ENCODE data around the gene CD151.

The CD151 gene

DNA sequence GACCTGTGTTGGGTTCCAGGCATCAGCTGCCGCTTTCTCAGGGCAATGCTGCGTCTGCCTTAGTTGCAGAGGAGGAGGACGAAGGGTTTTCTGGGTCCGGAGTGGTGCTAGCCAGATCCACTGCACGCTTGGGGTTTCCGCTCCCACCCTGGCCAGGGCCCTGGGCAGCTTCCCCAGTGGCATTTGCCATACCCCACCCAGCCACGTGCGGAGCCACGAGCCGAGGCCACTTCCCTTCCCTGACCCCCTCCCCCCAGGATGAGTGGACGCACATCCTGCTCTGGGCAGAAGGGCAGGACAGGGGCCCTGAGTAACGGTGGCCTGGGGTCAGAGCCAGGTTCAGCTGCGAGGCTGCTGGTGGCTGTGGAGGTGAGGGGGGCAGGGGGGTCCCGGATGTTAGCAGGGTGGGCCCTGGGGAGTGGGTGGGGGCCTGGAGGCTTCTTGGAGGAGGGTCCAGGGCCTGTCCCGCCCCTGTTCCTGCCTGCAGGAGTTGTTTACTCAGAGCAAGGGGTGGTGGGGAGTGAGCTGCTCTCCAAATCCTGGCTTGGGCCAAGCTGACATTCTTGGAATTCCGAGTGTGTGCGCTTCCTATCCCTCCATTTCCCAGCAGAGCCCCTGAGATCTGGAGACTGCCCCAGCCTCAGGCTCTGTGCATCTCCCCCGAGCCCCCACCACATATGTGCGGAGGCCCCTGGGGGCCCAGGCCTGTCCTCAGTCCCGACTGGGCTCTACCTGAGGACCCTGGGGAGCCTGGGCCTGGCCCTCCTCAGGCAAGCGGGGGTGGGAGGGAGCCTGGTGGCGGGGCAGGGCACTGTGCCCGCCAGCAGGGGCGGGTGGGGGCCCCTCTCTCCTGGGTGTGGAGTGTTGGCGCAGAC lies 11.3 kb downstream of the CD151 start:
- no peak for DNase-seq

DNA sequence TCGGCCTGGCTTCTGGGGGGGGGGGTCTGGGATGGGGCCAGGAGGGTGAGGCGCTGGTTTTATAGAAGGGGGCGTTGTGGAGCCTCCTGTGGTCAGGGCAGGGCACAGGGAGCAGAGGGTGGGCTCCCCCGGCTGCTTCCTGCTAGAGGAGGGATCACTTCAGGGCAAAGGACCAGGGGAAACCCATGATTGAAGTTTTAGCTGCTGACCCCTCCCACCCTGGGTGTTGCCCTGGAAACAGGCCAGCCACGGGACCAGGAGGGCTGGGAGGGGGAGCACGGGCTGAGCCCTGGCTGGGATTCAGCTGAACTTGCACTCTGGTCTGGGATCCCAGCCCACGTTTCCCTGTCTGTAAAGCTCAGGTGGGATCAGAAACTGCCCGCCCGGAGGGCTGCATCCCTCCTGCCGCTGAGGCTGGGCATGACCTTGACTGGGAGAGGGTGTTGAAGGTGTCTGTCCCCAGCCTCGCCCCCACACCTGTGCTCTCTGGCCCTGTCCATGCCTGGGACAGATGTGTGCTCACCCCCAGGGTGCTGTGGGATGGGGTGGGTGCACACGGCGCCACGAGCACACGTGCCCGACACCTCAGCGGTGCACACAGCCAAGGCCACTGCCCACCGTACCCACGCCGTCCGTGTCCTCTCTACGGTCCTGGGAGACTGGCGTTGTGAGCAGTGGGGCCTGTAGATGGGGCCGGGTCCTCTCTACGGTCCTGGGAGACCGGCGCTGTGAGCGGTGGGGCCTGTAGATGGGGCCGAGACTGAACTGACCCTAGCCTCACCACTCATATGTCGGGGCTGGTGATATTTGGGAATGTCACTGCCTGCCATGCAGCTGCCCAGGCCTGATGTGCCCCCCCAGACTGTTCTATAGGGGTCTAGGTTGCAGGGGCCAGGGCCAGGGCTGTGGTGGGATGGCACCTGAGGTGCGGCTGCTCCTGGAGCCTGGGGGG lies 12.2 kb downstream of the CD151 start:
- no peak for DNase-seq

DNA sequence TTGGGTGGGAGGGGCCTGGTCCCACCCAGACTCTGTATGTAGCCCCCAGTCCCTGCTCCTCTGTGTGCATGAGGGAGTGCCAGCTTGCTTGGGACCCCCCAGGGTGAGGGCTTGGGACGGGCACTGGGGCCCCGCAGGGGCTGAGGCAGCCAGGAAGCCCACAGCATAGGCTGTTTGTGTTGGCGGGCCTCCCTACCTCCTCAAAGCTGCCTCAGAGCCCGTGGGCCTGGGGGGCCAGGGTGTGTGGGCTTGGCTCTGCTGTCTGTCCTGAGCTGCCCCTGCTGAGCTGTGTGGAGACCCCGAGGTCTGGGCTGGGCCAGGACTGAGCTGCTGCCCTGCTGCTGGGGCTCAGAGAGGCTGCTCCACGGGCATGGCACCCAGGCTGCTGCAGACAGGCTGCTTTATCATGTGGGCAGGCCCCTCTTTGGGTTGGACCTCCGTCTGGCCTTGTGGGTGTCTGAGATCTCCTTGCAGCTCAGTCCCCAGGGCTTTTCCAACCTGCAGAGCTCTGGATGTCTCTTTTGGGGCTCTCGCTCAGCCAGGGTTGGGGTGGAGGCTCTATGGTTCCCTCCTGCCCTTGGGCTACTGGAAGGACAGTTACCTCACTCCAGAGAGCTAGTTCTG lies 13.2 kb downstream of the CD151 start:
- DNase-seq, result no peak

DNA sequence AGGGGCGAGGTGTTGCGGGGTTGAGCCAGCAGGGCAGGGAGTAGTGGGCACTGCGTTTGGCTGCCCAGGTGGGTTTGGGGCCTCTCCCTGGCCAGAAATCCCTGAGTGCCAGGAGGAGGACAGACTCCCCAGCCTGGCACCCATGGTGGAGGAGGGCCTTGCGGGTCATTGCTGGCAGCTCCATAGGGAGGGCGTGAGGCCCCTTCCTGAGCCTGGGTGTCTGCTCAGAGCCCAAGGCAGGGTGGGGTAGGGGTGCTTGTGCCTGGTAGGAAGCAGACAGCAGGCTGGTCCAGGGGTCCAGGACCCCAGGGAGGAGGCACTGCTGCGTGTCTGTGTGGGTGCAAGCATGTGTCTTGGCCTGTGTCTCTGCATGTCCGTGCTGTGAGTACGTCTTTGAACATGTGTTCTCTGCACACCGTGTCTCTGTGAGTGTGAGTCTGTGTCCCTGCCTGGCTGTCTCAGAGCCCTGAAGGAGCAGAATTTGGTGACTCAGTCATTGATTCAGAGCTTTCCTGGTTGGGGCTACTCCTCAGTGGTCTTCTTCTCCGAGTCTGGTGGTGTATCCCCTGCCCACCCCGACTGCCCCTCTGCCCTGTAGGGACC lies 13.8 kb downstream of the CD151 start:
- DNase-seq, result no peak

DNA sequence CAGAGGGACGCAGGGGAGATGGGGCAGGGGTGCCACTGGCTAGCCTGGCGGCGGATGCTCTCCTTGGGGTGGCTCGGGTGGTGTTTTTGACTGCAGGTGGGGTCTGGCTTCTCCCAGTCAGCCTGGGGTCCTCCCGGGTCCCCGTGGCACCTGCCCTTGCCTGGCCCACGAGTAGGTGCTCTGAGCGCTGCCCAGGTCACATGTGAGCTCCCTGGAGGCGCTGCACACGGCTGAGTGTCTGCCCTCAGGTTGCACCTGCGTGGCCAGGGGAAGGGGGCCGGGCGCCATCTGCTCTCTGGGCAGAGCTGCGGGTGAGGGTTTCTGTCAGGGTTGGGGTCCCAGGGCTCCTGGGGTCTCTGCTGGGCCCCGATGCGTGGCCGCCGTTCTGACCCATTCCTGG lies 15.1 kb downstream of the CD151 start:
- DNase-seq, result no peak

DNA sequence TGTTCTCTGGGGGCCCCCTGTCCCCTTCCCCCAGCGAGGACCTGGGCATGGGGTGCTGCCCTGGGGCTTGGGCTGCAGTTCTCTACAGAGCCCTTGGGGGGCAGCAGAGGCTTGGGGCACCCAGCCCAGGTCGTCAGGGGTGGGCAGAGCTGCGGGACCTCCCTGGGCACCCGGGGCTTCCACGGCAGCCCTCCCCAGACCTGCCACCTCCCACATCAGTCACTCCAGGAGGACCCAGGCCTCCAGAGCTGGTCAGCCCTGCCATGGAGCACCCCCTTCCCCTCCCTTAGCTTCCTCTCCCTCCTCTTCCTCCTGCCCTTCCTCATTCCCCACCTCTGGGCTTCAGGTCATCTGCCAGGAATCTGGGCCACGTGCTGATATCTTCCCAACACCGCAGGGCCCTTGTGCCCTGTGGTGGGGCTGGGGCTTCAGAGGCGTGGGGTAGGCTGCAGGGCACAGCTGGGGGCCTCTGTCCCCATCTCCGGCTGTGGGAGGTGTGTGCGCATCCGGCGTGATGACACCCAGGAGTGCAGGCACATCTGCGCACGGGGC lies 15.7 kb downstream of the CD151 start:
- DNase-seq, result no peak

DNA sequence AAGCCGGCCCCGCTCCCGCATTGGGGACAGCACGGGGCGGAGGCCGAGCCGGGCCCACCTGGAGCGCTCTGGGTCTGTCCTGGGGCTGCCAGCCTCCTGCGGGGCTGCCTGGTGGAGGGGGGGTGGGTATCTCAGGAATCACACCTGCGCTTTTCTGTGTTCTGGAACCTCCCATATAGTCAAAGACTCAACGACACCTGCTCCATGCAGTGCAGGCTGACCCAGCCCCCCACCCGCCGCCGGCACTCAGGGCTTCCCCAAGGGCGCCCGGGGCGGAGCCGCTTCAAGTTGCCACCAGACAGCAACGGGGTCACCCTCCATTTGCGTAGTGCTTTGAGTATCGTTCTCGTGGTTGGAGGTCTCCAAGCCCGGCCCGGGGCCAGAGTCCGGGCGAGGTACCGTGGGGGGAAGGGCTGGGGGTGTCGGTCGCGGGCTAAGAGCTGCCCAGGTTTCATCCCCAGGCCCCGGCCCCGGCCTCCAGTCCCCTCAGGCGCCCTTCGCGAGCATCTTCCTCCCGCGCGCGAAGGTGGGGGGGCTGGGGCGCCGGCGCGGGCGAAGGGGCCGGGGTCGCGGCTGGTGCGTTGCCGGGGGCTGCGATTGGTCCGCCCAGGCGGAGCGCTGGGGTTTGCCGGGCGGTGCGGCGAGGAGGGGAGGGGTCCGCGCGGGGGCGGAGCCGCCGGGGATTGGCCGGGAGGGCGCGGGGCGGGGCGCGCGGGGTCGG lies 16.5 kb downstream of the CD151 start:
- no peak for DNase-seq

DNA sequence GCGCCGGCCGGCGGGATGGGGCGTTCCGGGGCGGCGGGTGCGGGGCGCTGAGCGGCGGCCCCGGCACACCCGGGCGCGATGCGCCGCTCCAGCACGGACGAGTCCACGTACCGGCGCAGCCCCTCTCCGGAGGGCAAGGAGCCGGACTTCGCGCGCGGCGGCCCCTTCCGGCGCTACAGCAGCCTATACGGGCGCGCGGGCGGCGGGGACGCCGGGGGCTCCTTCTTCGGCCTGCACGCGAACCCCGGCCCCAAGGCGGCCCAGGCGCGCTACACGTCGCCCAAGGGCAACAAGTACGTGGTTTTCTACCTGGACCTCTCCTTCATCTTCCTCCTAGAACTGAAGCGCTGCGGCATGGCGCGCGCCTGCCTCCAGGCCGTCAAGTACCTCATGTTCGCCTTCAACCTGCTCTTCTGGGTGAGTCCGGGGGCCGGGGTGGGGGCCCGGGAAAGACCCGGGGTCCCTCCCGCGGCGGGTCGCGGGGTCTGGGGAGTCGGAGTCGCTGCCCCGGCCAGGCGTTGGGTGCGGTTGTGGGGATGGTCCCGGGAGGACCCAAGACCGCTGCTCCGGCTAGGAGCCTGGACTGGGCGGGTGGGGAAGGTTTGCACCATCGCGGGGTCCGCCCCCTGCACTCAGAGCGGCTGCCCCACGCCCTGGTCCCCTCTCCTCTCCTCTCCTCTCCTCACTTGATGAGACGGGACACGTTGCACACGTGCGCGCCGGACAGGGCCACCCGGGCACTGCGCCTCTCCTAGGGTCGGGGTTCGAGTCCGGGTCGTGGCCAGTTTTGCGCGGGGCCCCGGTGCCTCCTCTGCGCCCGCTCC lies 17.4 kb downstream of the CD151 start:
- DNase-seq, result no peak

DNA sequence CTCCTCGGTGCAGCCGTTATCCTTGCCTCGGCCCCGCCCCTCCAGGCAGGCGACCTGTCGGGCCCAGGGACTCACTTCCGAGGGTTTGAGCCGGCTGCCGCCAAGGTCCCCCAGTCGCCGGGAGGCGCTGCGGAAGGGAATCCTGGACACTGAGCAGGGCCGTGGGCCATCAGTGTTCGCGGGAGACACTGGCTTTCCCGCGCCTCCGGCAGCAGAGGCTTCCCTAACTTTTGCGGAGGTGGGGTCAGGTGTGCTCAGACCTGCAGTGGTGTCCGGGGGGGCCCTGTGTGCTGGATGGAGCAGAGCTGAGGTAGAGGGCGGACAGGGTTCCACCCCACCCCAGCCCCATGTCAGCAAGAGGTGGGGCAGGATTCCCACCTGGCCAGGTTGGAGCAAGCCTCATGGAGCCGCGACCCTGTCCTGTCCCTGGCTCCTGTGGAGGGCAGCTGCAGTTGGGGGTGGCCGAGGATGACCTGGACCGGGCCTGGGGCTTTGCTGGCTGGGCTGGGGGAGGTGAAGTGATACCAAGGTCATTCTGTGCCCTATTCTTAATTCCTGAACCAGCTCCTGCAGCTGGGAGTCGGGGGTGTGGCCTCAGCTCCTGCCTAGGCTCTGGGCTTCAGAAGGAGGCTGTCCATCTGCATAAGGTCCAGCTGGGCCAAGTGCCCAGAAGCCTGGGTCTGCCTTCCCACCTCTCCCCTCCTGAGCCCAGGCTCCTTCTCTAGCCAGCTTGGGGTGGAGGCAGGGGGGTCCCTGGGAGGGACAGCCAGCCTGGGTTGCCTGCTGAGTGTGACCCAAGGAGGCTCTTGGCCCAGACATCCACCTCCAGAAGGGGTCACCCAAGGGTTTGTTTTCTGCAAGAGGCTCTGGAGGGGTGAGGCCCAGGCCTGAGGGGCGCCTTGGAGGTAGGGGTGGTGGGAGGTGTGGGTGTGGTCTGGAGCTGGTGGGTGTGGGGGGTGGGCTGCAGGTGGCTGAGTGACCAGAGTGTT lies 18.3 kb downstream of the CD151 start:
- DNase-seq, result no peak

DNA sequence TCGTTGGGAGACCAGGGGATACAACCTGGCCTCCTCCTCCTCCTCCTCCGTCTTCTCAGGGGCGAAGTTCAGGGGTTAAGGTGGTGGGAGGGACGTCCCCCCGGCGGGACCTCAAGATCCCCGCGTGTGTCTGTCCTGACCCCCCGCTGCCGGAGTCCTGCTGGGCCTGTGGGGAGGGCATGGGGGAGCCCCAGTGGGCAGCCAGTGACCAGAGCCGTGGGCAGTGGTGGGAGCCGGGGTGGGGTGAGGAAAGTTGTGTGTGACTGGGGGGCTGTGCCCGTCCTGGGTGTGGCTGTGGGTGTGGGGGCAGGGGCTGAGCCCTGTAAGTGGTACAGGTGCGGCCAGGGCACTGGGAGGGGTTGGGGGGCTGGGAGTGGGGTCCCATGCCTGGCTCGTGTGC lies 20.0 kb downstream of the CD151 start:
- DNase-seq, result no peak

DNA sequence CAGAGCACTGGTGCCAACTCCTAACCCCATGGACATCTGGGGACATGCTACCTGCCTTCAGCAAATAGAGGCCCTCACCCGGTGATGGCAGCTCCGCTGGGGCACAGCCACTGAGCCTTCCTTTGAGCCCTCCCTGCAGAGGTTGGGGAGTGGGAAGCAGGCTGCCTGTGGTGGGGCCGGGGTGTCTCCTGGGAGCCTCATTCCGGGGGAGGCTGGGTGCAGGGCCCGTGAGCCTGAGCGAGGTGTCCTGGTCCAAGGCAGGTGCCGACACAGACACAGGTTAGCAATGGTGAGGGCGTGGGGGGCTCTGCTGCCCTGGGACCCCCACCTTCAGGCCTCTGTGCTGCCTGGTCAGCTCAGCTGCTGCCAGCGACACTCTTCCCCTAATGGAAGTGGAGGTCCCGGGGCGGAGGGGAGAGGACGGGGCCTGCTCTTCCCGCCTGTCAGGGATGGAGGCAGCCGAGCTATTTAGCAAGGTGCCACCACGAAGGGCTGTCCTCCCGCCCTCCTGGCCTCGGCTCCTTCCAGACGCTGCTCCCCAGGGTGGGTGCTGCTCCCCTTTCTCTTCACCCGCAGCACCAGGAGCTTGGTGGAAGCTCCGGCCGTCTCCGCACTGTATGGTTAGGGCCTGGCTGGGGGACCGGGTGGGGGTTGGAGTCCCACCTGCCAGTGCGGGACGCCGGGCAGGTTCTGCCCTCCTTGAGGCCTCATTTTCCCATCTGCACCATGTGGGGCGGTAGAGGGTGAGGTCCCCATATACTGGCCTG lies 21.1 kb downstream of the CD151 start:
- DNase-seq, result no peak

DNA sequence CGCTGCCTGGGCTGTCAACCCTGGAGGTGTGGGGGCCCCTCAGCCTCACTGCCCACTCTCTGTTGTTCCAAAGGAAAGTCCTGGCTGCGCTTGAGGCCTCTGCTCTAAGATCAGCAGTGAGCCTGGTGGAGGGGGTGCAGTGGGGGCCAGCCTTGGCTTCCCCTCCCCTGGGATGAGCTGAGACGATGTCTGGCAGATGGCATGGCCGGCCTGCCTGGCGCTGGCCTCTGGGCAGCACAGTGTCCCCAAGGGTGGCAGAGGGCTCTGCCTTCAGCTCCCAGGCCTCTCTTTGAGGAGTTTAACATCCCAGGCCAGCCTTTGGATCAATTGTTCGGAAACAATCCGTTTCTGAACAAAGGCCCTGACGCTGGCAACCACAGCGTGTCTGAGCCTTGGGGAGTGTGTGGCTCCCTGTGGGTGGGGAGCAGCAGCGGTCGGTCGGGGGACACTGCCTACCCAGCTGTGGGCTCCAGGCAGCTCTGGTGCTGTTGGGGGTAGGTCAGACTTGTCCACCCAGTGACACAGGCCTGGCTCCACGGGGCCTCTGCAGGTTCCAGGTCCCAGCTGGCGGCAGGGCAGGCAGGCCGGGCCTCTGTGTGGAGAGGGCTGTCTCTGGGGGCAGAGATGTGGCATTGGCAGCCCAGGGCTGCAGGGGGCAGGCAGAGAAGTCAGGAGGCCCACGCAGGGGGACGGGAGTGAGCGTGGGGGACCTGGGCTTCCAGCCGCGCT lies 22.0 kb downstream of the CD151 start:
- no peak for DNase-seq

DNA sequence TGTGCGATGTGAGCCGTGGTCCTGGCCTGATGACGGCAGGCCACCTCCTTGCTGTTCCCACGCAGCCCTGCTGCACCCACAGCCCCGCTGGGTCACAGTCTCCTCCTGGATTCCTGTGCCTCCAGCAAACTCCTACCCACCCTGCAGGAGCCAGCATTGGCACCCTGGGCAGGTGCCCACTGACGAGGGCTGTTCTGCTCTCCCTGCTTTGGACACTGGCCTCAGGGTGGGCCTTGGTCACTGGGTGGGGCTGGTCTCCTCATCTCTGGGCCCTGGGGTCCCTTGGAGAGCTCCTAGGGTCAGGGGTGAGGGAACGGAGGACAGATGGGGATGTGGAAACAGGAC lies 22.6 kb downstream of the CD151 start:
- no peak for DNase-seq

DNA sequence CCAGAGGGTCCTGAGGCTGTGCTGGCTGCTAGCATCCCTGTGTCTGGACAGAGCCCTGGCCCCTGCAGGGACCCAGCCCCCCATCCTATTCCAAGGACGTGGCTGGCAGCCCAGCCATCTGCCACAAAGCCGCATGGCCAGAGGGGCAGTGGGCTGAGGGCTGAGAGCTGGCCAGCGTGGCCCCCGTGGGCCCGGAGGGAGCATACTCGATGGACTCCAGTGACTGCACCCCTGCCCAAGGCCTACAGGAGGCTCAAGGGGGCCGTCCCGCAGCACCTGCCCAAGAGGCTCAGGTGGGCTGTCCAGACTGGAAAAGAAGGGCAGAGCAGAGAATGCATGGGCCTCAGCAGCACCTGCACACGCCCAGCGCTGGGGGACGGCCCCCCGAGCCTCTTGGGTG lies 23.0 kb downstream of the CD151 start:
- no peak for DNase-seq

DNA sequence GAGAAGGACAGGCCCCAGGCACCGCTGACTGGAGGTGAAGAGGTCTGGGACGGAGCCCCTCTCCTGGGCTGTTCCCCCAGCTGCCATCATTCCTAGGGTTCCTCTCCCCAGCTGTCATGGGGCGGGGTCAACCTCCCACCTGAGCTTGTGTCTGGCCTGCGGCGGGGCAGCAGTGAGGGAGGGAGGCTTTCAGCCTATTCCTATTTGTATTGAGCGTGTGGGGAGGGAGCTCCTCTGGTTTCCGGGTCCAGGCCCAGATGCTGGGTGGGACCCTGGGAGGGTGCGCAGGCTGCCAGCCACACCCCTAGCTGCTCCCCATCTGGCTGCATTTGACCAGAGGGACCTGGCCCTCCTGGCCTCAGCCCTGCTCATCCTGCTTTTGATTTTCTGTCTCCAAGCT lies 23.6 kb downstream of the CD151 start:
- DNase-seq, result no peak

DNA sequence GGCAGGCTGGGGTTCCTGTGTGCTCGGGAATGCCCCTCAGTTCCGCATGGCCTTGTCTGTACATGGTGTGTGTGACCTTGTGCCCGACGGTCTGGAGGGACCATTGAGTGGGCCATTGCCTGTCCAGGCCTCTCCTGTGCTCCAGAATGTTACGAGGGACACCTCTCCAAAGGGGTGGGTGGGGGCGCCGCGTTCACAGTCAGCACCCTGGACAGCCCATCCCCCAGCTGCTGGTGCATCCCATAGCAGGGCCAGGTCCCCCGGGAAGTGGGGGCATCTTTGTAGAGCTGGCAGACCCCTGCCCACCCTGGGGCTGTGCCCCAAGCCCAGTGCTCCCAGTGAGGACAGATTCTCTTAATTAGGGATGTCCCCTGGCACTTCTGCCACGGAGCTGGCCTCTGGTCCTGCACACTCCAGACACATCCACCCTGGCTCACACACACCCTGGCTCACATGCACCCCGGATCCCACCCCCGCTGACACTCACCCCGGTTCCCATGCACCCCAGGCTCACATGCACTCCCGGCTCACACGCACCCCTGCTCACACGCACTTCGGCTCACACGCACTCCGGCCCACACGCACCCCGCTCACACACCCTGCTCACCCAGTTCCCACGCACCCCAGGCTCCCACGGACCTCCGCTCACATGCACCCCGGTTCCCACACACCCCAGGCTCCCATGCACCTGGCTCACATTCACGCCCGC lies 25.5 kb downstream of the CD151 start:
- DNase-seq, result no peak

DNA sequence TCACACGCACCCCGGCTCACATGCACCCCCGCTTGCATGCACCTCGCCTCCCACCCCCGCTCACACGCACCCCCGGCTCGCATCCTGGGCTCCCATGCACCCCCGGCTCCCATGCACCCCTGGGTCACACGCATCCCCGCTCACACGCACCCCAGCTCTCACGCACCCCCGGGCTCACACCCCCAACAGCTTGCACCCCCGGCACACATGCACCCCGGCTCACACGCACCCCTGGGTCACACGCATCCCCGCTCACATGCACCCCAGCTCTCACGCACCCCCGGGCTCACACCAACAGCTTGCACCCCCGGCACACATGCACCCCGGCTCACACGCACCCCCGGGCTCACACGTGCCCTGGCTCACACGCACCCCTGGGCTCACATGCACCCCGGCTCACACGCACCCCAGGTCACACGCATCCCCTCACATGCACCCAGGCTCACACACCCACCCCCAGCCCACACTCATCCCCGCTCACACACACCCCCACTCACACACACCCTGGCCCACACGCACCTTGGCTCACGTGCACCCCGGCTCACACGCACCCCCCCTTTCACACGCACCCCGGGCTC lies 26.1 kb downstream of the CD151 start:
- no peak for DNase-seq
